ENCODE data around the gene SLC26A9. TPM values are rescaled to one million over a fixed set of nuclear protein-coding genes. Genes with fewer than 3 reads are reported as not detected.

Gene SLC26A9
- 0.05 and 0.23 TPM in 2 replicates for total RNA-seq

GRCh38 chr1:205943245-205943644 lies at the start of gene SLC26A9:
Gene SLC26A9 (minus strand): TSS chr1:205943456. CDS start chr1:205935820, 7,636 bp downstream.
- DNase-seq (ENCODE audit: extremely low read depth, low read depth, low spot score) = no peak

- no peak for DNase-seq (ENCODE audit: extremely low read depth, low read depth, low spot score)
These were observed 49.1 kb upstream of the SLC26A9 start for GRCh38 chr1:205992218-205992882.

GRCh38 chr1:205991237-205991636 lies 48.0 kb upstream of the SLC26A9 start:
- no peak for DNase-seq (ENCODE audit: extremely low read depth, low read depth, low spot score)

DNA sequence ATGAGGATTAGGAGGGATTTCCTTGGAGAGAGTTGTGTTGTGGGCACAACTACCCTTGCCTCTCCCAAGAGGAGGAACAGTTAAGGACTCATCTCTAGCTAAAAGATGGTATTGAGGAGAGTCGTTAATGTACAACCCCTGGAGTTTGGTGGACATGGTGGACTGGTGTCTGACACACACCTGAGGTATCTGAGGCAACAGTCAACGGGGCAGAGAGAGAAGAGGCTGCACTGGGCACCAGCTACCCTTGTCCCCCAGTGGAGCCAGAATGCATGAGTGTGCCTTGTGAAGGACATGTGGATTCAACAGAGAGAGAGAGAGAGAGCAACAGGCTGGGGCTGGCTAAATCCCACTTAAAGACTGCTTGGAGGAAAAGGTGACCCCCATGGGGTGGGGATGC lies 47.0 kb upstream of the SLC26A9 start:
- DNase-seq (ENCODE audit: extremely low read depth, low read depth, low spot score) = no peak

- DNase-seq (ENCODE audit: extremely low read depth, low read depth, low spot score) = no peak
These were observed 46.5 kb upstream of the SLC26A9 start for GRCh38 chr1:205989786-205990185.

GRCh38 chr1:205988585-205988995 lies 45.3 kb upstream of the SLC26A9 start:
- no peak for DNase-seq (ENCODE audit: extremely low read depth, low read depth, low spot score)

DNA sequence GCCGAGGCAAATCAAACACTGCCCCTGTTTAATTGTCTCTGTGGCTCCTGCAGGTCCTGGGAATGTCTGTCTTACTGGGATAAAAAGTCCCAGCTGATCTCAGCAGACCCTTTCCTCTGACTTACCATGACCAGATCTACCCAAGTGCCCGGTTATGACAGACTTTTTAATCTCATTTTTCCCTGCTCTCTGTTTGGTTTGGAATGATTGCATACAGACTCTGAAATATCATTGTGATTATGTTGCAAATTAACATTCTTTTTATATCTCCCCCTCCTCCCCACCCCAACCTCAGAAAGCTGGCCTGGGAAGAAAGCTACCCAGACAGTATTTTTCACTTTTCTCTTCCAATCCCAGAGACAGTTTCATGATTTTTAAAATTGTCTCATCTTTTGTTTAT lies 43.6 kb upstream of the SLC26A9 start:
- no peak for DNase-seq (ENCODE audit: extremely low read depth, low read depth, low spot score)

DNA sequence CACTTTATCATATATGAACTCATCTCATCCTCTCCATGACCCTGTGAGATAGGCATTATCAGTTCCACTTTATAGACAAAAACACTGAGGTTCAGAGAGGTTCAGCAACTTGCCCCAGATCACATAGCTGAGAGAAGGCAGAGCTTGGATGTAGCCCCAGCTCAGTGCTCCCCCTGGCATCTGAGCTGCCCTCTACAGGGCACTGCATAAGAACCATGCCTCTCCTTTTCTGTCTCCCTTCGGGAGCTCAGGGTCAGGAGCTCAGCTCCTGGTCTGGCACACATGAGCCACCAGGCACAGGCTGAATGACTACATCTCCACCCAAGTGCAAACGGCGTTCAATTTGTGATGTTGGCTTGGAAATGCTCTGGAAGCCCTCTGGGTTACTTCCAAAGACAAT lies 43.0 kb upstream of the SLC26A9 start:
- DNase-seq (ENCODE audit: extremely low read depth, low read depth, low spot score) = no peak

GRCh38 chr1:205985330-205986005 lies 42.2 kb upstream of the SLC26A9 start:
- no peak for DNase-seq (ENCODE audit: extremely low read depth, low read depth, low spot score)

- DNase-seq (ENCODE audit: extremely low read depth, low read depth, low spot score) = no peak
These were observed 40.9 kb upstream of the SLC26A9 start for GRCh38 chr1:205983925-205984725.

DNA sequence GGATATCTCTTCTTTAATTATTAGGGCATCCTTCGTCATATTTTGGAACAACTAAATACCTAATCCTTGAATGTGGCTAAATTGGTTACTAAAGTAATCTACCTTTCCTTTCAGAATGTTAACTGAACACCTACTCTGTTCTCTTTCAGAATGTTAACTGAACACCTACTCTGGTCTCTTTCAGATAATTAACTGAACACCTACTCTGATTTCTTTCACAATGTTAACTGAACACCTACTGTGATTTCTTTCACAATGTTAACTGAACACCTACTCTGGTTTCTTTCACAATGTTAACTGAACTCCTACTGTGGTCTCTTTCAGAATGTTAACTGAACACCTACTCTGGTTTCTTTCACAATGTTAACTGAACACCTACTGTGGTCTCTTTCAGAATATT lies 38.0 kb upstream of the SLC26A9 start:
- DNase-seq (ENCODE audit: extremely low read depth, low read depth, low spot score) = no peak

DNA sequence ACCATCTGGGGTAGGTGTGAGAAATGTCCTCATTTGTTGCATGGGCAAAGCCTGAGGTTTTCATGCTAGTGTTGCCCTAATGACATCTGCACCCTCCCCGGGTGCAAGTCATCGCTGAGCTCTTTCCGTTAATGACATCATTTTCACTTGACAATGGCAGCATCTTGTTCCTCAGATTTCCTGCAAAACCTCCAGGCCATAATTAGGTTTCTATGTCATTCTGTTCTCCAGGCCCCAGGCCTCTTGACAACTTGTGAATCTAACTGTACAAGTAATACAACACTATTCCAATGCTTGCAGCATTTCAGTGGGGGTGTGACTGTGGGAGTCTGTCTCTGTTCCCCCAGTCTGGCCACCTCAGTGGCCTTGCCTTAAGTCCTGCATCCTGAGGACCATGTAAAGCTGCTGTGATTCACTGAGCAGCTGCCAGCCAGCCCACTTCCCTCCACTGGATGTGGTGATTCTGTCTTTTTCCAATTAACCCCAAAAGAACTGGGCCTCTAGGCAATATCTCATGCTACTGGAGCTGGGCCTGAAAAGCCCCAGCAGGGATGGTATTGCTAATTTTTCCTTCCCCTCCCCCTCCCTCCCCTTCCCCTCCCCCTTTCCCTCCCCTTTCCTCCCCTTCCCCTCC lies 37.1 kb upstream of the SLC26A9 start:
- no peak for DNase-seq (ENCODE audit: extremely low read depth, low read depth, low spot score)

GRCh38 chr1:205979301-205979700 lies 36.0 kb upstream of the SLC26A9 start:
- no peak for DNase-seq (ENCODE audit: extremely low read depth, low read depth, low spot score)

GRCh38 chr1:205978676-205979075 lies 35.4 kb upstream of the SLC26A9 start:
- DNase-seq (ENCODE audit: extremely low read depth, low read depth, low spot score) = no peak

- no peak for DNase-seq (ENCODE audit: extremely low read depth, low read depth, low spot score)
These were observed 34.3 kb upstream of the SLC26A9 start for GRCh38 chr1:205977402-205978014.

GRCh38 chr1:205976708-205977401 lies 33.6 kb upstream of the SLC26A9 start:
- no peak for DNase-seq (ENCODE audit: extremely low read depth, low read depth, low spot score)

GRCh38 chr1:205976036-205976435 lies 32.8 kb upstream of the SLC26A9 start:
- no peak for DNase-seq (ENCODE audit: extremely low read depth, low read depth, low spot score)

DNA sequence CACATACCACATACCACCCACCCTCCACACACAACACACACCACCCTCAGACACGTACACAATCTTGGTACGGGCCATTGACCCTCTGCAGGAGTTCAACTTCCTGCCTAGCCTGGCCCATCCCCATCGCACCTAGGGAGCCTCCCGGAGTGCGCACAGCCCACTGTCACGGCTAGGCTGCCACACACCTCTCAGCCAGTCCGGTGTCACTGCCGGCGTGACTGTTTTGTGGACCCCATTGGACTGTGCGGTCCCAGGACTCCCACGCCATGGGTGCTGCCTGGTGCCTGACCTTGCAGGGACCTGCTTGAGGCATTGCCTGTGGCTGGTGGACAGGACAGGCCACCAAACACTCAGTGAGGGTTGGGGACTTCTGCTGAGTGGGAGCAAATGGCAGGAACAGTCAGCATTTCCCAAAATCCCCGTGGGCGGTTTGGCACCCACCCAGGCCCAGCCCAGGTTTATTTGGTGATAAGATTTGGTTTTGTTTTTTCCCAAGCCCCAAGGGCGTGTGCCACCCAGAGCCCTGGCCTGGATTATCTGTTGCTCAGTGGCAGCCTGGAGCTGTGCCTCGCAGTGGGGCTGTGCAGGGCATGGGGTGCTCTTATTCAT lies 32.2 kb upstream of the SLC26A9 start:
- no peak for DNase-seq (ENCODE audit: extremely low read depth, low read depth, low spot score)

GRCh38 chr1:205974712-205975111 lies 31.5 kb upstream of the SLC26A9 start:
- no peak for DNase-seq (ENCODE audit: extremely low read depth, low read depth, low spot score)
